ENCODE measurements around the gene KCNJ10.
A peak's percentile ranks its signal among the peaks of the same experiment; 100 is the strongest.

Gene KCNJ10

GRCh38 chr1:159955456-159955855 is 114.5 kb downstream of the KCNJ10 start:
- DNase-seq = no peak

GRCh38 chr1:159953536-159954515 is 116.1 kb downstream of the KCNJ10 start, which contains the start of gene SLAMF9:
Gene SLAMF9, minus strand, starts transcription at chr1:159954237. Its CDS starts 100 bp downstream, at chr1:159954137.
- peak; percentile 48 for DNase-seq

GRCh38 chr1:159952932-159953331 is 117.0 kb downstream of the KCNJ10 start:
- no peak for DNase-seq

DNA sequence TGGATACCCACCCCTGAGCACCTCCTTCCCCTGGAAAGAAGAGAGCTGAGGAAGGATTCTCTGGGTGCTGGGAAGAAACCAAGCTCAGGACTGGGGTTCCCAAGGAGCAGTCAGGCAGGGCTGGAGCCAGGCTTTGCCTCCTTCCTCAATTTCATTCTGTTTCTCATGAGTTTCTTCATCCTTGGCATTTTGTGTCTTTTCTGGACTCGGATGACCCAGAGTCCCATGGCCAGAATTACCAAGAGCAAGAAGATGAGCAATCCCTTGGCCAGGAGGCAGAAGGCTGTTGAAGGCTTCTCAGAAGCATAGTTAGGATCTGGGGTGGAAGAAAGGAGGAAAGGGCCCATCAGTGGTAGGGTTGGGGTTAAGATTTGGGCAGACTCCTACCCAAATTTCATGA is 118.4 kb downstream of the KCNJ10 start:
- no peak for DNase-seq

DNA sequence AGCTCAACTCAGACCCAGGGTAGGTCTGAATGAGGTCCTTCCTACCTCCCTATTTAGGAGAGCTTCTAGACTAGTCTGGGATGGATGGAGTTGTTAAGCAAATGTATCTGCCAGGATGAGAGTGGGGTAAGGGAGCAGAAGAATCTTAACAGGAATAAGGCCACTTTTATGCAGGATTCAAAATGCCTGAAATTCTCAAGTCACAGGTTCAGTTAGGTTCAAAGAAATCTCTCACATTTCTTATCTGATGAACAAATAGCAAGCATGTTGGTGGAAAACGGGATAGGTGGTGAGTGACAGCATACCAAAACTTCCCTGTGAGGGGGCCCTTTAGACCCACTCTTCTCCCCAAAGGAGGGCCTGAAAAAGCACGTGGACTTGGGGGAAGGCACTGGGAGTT is 118.9 kb downstream of the KCNJ10 start:
- no peak for DNase-seq

DNA sequence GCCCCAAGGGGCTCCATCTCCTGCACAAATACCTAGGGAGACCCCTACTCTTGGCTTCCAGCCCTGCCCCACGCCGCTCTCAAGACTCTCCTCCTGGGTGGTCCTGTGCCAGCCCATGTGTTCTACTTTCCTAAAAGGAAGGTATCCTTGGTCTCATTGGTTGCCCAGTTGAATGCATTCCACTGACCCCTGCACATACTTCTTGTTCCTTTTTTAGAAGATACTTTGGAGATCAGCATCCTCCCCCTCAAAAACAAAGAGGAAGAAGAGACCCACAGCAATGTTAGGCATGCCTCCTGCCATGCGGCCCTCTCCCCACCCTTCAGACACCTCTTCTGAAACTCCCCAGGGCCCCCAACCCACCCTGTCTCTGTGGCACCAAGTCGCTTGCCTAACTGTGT is 120.0 kb downstream of the KCNJ10 start:
- no peak for DNase-seq

DNA sequence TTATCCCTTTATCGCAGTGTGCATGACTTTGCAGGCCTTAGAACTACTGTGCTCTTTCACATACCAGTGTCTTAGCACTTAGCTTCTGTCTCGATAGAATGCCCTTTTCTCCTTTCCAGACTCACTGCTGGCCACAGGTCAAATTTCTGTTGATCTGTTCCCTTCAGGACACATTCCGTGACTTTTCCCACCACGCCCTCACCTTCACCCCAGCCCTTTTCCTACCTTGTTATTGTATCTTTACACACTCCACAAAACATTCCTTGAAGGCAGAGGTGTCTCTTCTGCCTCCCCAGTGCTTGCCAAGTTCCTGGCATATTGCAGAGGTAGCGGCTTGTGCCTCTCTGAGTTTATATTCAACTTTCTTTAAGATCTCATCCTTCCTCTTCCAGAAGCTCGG is 120.8 kb downstream of the KCNJ10 start:
- DNase-seq = no peak

Measured in HCEC 1CT (cell line).